ENCODE measurements around the gene NR1H2. TPM values are rescaled to one million over a fixed set of nuclear protein-coding genes. Genes with fewer than 3 reads are reported as not detected.

NR1H2 gene
- total and polyA plus RNA-seq, 2 experiments from 2014 or later, result 32.9 to 70.2 TPM

DNA sequence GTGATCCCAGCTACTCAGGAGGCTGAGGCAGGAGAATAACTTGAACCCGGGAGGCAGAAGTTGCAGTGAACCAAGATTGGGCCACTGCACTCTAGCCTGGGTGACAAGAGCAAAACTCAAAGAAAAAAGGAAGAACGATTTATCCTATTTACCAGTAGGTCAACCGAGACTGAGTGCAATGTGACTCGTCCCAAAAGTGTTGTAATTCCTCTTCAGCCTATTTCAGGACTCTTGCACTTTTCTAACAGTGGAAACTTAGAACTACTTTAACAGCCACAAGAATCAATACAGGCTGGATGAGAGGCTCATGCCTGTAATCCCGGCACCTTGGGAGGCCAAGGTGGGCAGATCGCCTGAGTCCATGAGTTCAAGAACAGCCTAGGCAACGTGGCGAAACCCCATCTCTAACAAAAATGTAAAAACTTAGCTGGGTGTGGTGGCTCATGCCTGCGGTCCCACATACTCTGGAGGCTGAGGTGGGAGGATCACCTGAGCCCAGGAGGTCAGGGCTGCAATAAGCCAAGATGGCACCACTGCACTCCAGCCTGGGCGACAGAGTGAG, 4.3 kb upstream of the NR1H2 start:
- Histone ChIP-seq H3K9me2 (ENCODE audit: insufficient read depth) (no peaks in the 10 kb centered on the region), H3K4me3 (no peak overlapping the region), H3K27me3 (ENCODE audit: insufficient read depth) (no peaks in the 10 kb centered on the region), H3K79me2 (replicated peaks; ENCODE audit: insufficient read depth) (no peaks in the 10 kb centered on the region), H3K4me2 (no peak overlapping the region), H3K4me1 (ENCODE audit: insufficient read depth) (no peaks in the 10 kb centered on the region; the same call in 1 of the 2 replicates), H3F3A (replicated peaks; ENCODE audit: low read depth) (peaks cover 10% of the 10 kb centered on the region; the same call in 1 of the 2 replicates), H4K20me1 (replicated peaks; ENCODE audit: insufficient read depth) (no peaks in the 10 kb centered on the region), H2AFZ (no peak overlapping the region), H3K27ac (ENCODE audit: low read depth) (no peak overlapping the region), H3K36me3 (ENCODE audit: insufficient read depth) (no peaks in the 10 kb centered on the region)
- no peak overlapping the region for H3K27ac Mint-ChIP-seq
- no peak for TF ChIP-seq ZNF114 (CRISPR knock-in tag; IDR thresholded peaks at IDR 0.05)
- peaks cover 5% of the 10 kb centered on the region; the same call in 2 of the 3 replicates for H3K4me1 Mint-ChIP-seq
- H3K27me3 Mint-ChIP-seq (ENCODE audit: insufficient read depth, low read depth, poor library complexity), result peaks cover 16% of the 10 kb centered on the region
- H3K36me3 Mint-ChIP-seq (ENCODE audit: low read depth), result peaks cover under 1% of the 10 kb centered on the region; the same call in 2 of the 3 replicates
- H3K9me3 Mint-ChIP-seq, result peaks cover 9% of the 10 kb centered on the region; the same call in 1 of the 3 replicates
- no peak overlapping the region for H3K4me3 Mint-ChIP-seq
- DNase-seq (ENCODE audit: low spot score) (no peak), ATAC-seq (no peak)

DNA sequence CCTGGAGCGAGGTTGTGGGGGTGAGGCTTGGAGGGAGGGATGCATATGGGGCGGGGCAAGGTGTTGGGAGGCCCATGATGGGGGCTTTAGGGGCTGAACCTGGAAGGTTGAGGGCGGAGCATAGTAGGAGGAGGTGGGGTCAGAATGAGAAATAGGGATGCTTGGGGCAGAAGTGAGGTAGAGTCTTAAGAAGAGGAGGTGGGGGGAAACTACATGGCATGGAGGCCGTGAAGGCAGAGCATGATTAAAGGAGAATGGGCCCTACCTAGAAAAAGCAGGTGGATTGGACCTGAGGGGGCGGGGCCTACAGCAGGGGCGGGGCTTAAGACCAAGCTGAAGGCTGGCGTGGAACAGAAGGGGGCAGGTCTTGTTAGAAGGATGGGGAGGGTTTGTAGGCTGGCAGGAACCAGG, 799 bp downstream of the NR1H2 start:
- no peaks in the 10 kb centered on the region for H3K27me3 ChIP-seq (ENCODE audit: insufficient read depth)
- no peak overlapping the region for H2AFZ ChIP-seq
- peaks cover 4% of the 10 kb centered on the region for H4K20me1 ChIP-seq (replicated peaks; ENCODE audit: insufficient read depth)
- DNase-seq (ENCODE audit: low spot score) (peak; percentile 94), ATAC-seq (peak; percentile 75)
- H3K79me2 ChIP-seq (replicated peaks; ENCODE audit: insufficient read depth), result no peaks in the 10 kb centered on the region
- peak overlapping the region; percentile 16; the same call in 1 of the 2 replicates for H3K4me3 ChIP-seq
- H3K4me2 ChIP-seq, result no peak overlapping the region
- no peak overlapping the region for H3K27ac ChIP-seq (ENCODE audit: low read depth)
- H3F3A ChIP-seq (replicated peaks; ENCODE audit: low read depth), result 0 out of 2 replicates have a peak, but pooled peaks cover 9% of the 10 kb centered on the region
- Mint-ChIP-seq H3K9me3 (peaks cover 2% of the 10 kb centered on the region; the same call in 1 of the 3 replicates), H3K36me3 (ENCODE audit: low read depth) (peaks cover 37% of the 10 kb centered on the region), H3K27ac (peak overlapping the region; percentile 71; the same call in 1 of the 2 replicates), H3K4me3 (peak overlapping the region; percentile 99), H3K4me1 (peaks cover 2% of the 10 kb centered on the region; the same call in 1 of the 3 replicates), H3K27me3 (ENCODE audit: insufficient read depth, low read depth, poor library complexity) (peaks cover 16% of the 10 kb centered on the region)
- no peaks in the 10 kb centered on the region for H3K9me2 ChIP-seq (ENCODE audit: insufficient read depth)
- peaks cover 9% of the 10 kb centered on the region; the same call in 1 of the 2 replicates for H3K36me3 ChIP-seq (ENCODE audit: insufficient read depth)
- 0 out of 2 replicates have a peak, but pooled peaks cover 3% of the 10 kb centered on the region for H3K4me1 ChIP-seq (ENCODE audit: insufficient read depth)
- TF ChIP-seq, protein P1, sequence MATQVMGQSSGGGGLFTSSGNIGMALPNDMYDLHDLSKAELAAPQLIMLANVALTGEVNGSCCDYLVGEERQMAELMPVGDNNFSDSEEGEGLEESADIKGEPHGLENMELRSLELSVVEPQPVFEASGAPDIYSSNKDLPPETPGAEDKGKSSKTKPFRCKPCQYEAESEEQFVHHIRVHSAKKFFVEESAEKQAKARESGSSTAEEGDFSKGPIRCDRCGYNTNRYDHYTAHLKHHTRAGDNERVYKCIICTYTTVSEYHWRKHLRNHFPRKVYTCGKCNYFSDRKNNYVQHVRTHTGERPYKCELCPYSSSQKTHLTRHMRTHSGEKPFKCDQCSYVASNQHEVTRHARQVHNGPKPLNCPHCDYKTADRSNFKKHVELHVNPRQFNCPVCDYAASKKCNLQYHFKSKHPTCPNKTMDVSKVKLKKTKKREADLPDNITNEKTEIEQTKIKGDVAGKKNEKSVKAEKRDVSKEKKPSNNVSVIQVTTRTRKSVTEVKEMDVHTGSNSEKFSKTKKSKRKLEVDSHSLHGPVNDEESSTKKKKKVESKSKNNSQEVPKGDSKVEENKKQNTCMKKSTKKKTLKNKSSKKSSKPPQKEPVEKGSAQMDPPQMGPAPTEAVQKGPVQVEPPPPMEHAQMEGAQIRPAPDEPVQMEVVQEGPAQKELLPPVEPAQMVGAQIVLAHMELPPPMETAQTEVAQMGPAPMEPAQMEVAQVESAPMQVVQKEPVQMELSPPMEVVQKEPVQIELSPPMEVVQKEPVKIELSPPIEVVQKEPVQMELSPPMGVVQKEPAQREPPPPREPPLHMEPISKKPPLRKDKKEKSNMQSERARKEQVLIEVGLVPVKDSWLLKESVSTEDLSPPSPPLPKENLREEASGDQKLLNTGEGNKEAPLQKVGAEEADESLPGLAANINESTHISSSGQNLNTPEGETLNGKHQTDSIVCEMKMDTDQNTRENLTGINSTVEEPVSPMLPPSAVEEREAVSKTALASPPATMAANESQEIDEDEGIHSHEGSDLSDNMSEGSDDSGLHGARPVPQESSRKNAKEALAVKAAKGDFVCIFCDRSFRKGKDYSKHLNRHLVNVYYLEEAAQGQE (IDR thresholded peaks at IDR 0.05; ENCODE audit: unreplicated experiment), result no peak
- TF ChIP-seq EZH2phosphoT487 (IDR thresholded peaks at IDR 0.05; ENCODE audit: unreplicated experiment) (no peak), ZNF114 (CRISPR knock-in tag; IDR thresholded peaks at IDR 0.05) (no peak), ZNF331 (CRISPR knock-in tag; IDR thresholded peaks at IDR 0.05; ENCODE audit: low read depth) (no peak), STAT1 (IDR thresholded peaks at IDR 0.05; ENCODE audit: unreplicated experiment) (no peak), JUNB (IDR thresholded peaks at IDR 0.05; ENCODE audit: unreplicated experiment) (no peak), POLR2AphosphoS5 (IDR thresholded peaks at IDR 0.05; ENCODE audit: low read depth) (no peak), EZH2 (IDR thresholded peaks at IDR 0.05; ENCODE audit: low read depth, unreplicated experiment) (no peak)
- TF ChIP-seq, protein P2, sequence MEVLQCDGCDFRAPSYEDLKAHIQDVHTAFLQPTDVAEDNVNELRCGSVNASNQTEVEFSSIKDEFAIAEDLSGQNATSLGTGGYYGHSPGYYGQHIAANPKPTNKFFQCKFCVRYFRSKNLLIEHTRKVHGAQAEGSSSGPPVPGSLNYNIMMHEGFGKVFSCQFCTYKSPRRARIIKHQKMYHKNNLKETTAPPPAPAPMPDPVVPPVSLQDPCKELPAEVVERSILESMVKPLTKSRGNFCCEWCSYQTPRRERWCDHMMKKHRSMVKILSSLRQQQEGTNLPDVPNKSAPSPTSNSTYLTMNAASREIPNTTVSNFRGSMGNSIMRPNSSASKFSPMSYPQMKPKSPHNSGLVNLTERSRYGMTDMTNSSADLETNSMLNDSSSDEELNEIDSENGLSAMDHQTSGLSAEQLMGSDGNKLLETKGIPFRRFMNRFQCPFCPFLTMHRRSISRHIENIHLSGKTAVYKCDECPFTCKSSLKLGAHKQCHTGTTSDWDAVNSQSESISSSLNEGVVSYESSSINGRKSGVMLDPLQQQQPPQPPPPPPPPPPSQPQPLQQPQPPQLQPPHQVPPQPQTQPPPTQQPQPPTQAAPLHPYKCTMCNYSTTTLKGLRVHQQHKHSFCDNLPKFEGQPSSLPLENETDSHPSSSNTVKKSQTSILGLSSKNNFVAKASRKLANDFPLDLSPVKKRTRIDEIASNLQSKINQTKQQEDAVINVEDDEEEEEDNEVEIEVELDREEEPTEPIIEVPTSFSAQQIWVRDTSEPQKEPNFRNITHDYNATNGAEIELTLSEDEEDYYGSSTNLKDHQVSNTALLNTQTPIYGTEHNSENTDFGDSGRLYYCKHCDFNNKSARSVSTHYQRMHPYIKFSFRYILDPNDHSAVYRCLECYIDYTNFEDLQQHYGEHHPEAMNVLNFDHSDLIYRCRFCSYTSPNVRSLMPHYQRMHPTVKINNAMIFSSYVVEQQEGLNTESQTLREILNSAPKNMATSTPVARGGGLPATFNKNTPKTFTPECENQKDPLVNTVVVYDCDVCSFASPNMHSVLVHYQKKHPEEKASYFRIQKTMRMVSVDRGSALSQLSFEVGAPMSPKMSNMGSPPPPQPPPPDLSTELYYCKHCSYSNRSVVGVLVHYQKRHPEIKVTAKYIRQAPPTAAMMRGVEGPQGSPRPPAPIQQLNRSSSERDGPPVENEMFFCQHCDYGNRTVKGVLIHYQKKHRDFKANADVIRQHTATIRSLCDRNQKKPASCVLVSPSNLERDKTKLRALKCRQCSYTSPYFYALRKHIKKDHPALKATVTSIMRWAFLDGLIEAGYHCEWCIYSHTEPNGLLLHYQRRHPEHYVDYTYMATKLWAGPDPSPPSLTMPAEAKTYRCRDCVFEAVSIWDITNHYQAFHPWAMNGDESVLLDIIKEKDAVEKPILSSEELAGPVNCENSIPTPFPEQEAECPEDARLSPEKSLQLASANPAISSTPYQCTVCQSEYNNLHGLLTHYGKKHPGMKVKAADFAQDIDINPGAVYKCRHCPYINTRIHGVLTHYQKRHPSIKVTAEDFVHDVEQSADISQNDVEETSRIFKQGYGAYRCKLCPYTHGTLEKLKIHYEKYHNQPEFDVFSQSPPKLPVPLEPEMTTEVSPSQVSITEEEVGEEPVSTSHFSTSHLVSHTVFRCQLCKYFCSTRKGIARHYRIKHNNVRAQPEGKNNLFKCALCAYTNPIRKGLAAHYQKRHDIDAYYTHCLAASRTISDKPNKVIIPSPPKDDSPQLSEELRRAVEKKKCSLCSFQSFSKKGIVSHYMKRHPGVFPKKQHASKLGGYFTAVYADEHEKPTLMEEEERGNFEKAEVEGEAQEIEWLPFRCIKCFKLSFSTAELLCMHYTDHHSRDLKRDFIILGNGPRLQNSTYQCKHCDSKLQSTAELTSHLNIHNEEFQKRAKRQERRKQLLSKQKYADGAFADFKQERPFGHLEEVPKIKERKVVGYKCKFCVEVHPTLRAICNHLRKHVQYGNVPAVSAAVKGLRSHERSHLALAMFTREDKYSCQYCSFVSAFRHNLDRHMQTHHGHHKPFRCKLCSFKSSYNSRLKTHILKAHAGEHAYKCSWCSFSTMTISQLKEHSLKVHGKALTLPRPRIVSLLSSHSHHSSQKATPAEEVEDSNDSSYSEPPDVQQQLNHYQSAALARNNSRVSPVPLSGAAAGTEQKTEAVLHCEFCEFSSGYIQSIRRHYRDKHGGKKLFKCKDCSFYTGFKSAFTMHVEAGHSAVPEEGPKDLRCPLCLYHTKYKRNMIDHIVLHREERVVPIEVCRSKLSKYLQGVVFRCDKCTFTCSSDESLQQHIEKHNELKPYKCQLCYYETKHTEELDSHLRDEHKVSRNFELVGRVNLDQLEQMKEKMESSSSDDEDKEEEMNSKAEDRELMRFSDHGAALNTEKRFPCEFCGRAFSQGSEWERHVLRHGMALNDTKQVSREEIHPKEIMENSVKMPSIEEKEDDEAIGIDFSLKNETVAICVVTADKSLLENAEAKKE (CRISPR knock-in tag; IDR thresholded peaks at IDR 0.05), result no peak

Data from GM23338 (cell line).